K562 (cell line): ENCODE measurements around the gene CGB3. TPM values are rescaled to one million over a fixed set of nuclear protein-coding genes. Genes with fewer than 3 reads are reported as not detected.
A peak's percentile ranks its signal among the peaks of the same experiment; 100 is the strongest.

ENCODE experiments used
- CHD2 ChIP-seq: IDR thresholded peaks from 2 replicates; pipeline ENCODE4 v1.6.1; 2011; ENCODE audit warnings: low read depth, low read length
- CHD4 ChIP-seq: fragments of 200-600 bp; sonication (generic); IDR thresholded peaks from 3 replicates; pipeline ENCODE4 v1.6.1; 2012; ENCODE audit warnings: low read depth, mild to moderate bottlenecking, mixed read lengths, low read length, inconsistent platforms; ENCODE audit not compliant: insufficient read depth, insufficient replicate concordance, poor library complexity, severe bottlenecking
- ELF2 ChIP-seq: fragments of 250-450 bp; sonication (Bioruptor Pico); IDR thresholded peaks from 2 replicates; pipeline ENCODE4 v1.5.0; 2021; ENCODE audit warnings: mild to moderate bottlenecking
- FOSL1 ChIP-seq: fragments of 200-800 bp; sonication (Bioruptor generic); conservative IDR thresholded peaks from 2 replicates; pipeline ENCODE4 v1.6.1; 2016; ENCODE audit warnings: missing genetic modification characterization, missing compliant biosample characterization
- ILF3 ChIP-seq: fragments of 450-650 bp; IDR thresholded peaks from 2 replicates; pipeline ENCODE4 v1.6.1; 2018; ENCODE audit warnings: antibody characterized with exemption, mild to moderate bottlenecking, moderate library complexity, borderline replicate concordance
- LCOR ChIP-seq: sonication (generic); formaldehyde crosslinking; IDR thresholded peaks from 2 replicates; pipeline ENCODE4 v1.8.0; 2022; ENCODE audit warnings: mild to moderate bottlenecking, missing genetic modification reagents
- NR3C1 ChIP-seq: sonication (generic); formaldehyde crosslinking; IDR thresholded peaks from 2 replicates; pipeline ENCODE4 v1.8.1; 2022; ENCODE audit warnings: missing genetic modification reagents
- POLR2G ChIP-seq: fragments of 200-400 bp; formaldehyde crosslinking; IDR thresholded peaks from 2 replicates; pipeline ENCODE4 v1.6.1; 2017; ENCODE audit warnings: low read depth, mild to moderate bottlenecking, antibody characterized with exemption, low read length, moderate library complexity
- ZNF764 ChIP-seq: fragments of 250-450 bp; sonication (Bioruptor Pico); IDR thresholded peaks from 2 replicates; pipeline ENCODE4 v1.4.0; 2020; ENCODE audit warnings: low read depth, mild to moderate bottlenecking, moderate library complexity
- polyA plus RNA-seq, 8 experiments: library from polyadenylated mRNA; depleted of rRNA in 4 of 8; stranded (reverse) in 5 of 8; unstranded in 3 of 8; fragments of >200 nt; fragmentation: Nextera tagmentation in 2 of 8; fragmentation: Illumina TruSeq in 1 of 8; extraction: Ambion mirVana in 2 of 8; extraction: Trizol in 1 of 8; gene quantifications; 2 replicates each; pipeline versions ENCODE4 v1.2.1 to v1.2.3, GENCODE V29; 2011 to 2014; ENCODE audit warnings: inconsistent platforms in 1 of 8, missing spikeins in 1 of 8
- total RNA-seq, 7 experiments: library from RNA; depleted of rRNA in 6 of 7; stranded (reverse); fragments of >200 nt in 6 of 7; fragmentation: Illumina TruSeq in 2 of 7; extraction: Trizol in 2 of 7; gene quantifications; 2 replicates each; pipeline versions ENCODE4 v1.2.1 to v1.2.3, GENCODE V29; 2011 to 2021; ENCODE audit warnings: low replicate concordance in 1 of 7
- TF ChIP-seq, protein P1 (sequence below): fragments of 450-650 bp; IDR thresholded peaks from 2 replicates; pipeline ENCODE4 v1.6.1; 2016; ENCODE audit warnings: mild to moderate bottlenecking, moderate library complexity
- TF ChIP-seq, protein P2 (sequence below): fragments of 450-650 bp; IDR thresholded peaks from 2 replicates; pipeline ENCODE4 v1.6.1; 2017; ENCODE audit warnings: antibody characterized with exemption
- TF ChIP-seq, protein P3 (sequence below): sonication (generic); formaldehyde crosslinking; IDR thresholded peaks from 2 replicates; pipeline ENCODE4 v1.8.1; 2023; ENCODE audit warnings: mild to moderate bottlenecking, missing genetic modification reagents

The CGB3 gene
- total and polyA plus RNA-seq, 9 of the 15 experiments (the other 6 are each of a cell fraction or from before 2014, with no cell fraction given): not detected

DNA sequence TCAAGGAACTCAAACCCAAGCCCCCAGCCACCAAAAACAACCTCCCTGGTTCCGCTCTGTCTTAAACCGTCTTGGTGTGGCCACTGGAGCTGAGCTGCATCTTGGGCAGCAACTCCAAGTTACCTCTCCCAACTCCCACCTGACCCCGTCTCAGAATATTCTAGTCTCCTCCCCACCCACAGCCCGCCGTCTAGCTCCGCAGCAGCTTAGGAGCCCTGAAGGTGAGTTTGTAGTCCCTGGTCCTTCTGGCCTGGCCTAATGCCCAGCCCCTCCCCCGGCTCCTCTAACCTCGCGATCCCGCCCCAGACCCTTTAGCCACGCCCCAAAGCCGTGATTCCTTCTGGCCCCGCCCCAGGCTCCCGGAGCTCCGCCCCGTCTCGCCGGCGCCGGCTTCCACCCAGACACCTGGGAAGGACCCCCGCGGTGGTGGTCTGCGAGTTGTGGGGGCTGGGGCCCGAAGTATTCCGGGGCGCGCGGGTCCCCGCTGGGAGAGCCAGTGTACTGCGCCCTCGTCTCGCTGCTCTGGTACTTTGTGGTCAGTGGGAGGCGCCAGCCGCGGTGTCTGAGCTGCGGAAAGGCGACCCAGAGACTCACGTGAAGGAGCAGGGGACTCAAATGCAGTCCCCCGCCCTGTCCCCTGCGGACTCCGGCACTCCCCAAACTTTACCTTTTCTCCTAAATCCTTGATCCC, 4.7 kb downstream of the CGB3 start (continued):
- TF ChIP-seq, protein P1, sequence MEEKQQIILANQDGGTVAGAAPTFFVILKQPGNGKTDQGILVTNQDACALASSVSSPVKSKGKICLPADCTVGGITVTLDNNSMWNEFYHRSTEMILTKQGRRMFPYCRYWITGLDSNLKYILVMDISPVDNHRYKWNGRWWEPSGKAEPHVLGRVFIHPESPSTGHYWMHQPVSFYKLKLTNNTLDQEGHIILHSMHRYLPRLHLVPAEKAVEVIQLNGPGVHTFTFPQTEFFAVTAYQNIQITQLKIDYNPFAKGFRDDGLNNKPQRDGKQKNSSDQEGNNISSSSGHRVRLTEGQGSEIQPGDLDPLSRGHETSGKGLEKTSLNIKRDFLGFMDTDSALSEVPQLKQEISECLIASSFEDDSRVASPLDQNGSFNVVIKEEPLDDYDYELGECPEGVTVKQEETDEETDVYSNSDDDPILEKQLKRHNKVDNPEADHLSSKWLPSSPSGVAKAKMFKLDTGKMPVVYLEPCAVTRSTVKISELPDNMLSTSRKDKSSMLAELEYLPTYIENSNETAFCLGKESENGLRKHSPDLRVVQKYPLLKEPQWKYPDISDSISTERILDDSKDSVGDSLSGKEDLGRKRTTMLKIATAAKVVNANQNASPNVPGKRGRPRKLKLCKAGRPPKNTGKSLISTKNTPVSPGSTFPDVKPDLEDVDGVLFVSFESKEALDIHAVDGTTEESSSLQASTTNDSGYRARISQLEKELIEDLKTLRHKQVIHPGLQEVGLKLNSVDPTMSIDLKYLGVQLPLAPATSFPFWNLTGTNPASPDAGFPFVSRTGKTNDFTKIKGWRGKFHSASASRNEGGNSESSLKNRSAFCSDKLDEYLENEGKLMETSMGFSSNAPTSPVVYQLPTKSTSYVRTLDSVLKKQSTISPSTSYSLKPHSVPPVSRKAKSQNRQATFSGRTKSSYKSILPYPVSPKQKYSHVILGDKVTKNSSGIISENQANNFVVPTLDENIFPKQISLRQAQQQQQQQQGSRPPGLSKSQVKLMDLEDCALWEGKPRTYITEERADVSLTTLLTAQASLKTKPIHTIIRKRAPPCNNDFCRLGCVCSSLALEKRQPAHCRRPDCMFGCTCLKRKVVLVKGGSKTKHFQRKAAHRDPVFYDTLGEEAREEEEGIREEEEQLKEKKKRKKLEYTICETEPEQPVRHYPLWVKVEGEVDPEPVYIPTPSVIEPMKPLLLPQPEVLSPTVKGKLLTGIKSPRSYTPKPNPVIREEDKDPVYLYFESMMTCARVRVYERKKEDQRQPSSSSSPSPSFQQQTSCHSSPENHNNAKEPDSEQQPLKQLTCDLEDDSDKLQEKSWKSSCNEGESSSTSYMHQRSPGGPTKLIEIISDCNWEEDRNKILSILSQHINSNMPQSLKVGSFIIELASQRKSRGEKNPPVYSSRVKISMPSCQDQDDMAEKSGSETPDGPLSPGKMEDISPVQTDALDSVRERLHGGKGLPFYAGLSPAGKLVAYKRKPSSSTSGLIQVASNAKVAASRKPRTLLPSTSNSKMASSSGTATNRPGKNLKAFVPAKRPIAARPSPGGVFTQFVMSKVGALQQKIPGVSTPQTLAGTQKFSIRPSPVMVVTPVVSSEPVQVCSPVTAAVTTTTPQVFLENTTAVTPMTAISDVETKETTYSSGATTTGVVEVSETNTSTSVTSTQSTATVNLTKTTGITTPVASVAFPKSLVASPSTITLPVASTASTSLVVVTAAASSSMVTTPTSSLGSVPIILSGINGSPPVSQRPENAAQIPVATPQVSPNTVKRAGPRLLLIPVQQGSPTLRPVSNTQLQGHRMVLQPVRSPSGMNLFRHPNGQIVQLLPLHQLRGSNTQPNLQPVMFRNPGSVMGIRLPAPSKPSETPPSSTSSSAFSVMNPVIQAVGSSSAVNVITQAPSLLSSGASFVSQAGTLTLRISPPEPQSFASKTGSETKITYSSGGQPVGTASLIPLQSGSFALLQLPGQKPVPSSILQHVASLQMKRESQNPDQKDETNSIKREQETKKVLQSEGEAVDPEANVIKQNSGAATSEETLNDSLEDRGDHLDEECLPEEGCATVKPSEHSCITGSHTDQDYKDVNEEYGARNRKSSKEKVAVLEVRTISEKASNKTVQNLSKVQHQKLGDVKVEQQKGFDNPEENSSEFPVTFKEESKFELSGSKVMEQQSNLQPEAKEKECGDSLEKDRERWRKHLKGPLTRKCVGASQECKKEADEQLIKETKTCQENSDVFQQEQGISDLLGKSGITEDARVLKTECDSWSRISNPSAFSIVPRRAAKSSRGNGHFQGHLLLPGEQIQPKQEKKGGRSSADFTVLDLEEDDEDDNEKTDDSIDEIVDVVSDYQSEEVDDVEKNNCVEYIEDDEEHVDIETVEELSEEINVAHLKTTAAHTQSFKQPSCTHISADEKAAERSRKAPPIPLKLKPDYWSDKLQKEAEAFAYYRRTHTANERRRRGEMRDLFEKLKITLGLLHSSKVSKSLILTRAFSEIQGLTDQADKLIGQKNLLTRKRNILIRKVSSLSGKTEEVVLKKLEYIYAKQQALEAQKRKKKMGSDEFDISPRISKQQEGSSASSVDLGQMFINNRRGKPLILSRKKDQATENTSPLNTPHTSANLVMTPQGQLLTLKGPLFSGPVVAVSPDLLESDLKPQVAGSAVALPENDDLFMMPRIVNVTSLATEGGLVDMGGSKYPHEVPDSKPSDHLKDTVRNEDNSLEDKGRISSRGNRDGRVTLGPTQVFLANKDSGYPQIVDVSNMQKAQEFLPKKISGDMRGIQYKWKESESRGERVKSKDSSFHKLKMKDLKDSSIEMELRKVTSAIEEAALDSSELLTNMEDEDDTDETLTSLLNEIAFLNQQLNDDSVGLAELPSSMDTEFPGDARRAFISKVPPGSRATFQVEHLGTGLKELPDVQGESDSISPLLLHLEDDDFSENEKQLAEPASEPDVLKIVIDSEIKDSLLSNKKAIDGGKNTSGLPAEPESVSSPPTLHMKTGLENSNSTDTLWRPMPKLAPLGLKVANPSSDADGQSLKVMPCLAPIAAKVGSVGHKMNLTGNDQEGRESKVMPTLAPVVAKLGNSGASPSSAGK: no peak
- TF ChIP-seq FOSL1: no peak
- TF ChIP-seq, protein P2, sequence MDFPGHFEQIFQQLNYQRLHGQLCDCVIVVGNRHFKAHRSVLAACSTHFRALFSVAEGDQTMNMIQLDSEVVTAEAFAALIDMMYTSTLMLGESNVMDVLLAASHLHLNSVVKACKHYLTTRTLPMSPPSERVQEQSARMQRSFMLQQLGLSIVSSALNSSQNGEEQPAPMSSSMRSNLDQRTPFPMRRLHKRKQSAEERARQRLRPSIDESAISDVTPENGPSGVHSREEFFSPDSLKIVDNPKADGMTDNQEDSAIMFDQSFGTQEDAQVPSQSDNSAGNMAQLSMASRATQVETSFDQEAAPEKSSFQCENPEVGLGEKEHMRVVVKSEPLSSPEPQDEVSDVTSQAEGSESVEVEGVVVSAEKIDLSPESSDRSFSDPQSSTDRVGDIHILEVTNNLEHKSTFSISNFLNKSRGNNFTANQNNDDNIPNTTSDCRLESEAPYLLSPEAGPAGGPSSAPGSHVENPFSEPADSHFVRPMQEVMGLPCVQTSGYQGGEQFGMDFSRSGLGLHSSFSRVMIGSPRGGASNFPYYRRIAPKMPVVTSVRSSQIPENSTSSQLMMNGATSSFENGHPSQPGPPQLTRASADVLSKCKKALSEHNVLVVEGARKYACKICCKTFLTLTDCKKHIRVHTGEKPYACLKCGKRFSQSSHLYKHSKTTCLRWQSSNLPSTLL: no peak
- no peak for TF ChIP-seq ELF2 (CRISPR knock-in tag)
- TF ChIP-seq LCOR (CRISPR knock-in tag): no peak
- TF ChIP-seq, protein P3, sequence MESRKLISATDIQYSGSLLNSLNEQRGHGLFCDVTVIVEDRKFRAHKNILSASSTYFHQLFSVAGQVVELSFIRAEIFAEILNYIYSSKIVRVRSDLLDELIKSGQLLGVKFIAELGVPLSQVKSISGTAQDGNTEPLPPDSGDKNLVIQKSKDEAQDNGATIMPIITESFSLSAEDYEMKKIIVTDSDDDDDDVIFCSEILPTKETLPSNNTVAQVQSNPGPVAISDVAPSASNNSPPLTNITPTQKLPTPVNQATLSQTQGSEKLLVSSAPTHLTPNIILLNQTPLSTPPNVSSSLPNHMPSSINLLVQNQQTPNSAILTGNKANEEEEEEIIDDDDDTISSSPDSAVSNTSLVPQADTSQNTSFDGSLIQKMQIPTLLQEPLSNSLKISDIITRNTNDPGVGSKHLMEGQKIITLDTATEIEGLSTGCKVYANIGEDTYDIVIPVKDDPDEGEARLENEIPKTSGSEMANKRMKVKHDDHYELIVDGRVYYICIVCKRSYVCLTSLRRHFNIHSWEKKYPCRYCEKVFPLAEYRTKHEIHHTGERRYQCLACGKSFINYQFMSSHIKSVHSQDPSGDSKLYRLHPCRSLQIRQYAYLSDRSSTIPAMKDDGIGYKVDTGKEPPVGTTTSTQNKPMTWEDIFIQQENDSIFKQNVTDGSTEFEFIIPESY (CRISPR knock-in tag): no peak
- peak; percentile 93 for TF ChIP-seq ZNF764 (CRISPR knock-in tag)
- peak; percentile 62 for TF ChIP-seq POLR2G
- no peak for TF ChIP-seq CHD4
- peak; percentile 54 for TF ChIP-seq CHD2
- TF ChIP-seq ILF3: no peak
- no peak for TF ChIP-seq NR3C1 (CRISPR knock-in tag)
